AG08396 (cell line): ENCODE measurements around the gene PRR33.

Experiments used
- DNase-seq: peaks from one replicate; pipeline ENCODE4 v3.0.0; 2012; ENCODE audit warnings: low spot score, mixed read lengths

PRR33 gene

DNA sequence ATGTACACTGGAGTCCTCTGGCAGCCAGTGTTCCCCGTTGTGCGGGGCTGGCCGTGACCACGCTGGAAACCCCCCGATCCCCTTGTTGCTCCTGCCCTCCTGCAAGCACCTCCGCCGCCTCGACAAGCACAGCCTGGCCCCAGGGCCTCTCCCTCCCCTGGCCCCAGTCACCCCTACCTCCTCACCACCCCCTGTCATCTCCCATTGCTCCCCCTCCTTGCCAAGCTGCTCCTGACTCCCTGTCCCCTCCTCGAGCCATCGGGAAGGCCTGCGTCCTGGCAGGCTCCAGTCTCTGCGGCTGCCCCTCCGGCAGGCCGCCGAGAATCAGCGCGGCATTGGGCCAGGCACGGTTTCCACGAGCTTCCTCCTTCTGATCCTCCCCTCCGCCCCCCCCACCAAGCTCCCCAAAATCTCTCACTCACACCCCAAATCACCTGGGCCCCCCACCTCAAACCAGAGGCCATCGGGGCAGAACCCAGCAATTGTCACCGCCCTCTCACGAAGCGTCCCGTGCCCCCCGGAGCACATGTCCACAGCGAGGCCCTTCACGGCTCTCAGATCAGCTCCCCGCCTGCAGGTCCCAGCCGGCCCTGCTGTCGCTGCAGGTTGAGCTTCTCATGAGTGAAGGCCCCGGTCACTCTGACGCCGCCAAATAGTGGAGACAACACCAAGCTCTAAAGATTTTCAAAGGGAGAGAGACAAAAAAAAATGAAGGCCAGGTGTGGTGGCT, 44.5 kb downstream of the PRR33 start:
- DNase-seq, result no peak

DNA sequence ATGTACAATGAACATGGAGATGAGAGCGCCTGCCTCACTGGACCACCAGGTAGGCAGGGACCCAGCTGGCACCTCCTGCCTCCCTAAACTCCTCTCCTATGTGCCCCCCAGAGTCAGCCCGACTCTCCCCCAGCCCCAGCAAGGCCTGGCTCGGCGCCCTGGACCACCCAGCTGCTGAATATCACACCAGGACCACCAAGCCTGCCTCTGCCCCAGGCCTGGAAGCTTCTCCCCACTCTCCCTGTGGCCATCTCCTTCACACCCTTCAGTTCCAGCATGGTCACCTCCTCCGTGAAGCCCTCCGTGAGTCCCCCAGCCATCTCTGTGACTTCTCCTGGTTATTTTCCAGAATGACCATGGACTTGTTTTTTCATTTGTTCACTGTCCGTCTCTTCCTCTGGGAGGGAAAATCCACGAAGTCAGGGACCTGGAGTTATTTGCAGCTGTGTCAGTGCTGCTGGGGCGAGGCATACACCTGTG, 45.2 kb downstream of the PRR33 start:
- DNase-seq, result no peak

DNA sequence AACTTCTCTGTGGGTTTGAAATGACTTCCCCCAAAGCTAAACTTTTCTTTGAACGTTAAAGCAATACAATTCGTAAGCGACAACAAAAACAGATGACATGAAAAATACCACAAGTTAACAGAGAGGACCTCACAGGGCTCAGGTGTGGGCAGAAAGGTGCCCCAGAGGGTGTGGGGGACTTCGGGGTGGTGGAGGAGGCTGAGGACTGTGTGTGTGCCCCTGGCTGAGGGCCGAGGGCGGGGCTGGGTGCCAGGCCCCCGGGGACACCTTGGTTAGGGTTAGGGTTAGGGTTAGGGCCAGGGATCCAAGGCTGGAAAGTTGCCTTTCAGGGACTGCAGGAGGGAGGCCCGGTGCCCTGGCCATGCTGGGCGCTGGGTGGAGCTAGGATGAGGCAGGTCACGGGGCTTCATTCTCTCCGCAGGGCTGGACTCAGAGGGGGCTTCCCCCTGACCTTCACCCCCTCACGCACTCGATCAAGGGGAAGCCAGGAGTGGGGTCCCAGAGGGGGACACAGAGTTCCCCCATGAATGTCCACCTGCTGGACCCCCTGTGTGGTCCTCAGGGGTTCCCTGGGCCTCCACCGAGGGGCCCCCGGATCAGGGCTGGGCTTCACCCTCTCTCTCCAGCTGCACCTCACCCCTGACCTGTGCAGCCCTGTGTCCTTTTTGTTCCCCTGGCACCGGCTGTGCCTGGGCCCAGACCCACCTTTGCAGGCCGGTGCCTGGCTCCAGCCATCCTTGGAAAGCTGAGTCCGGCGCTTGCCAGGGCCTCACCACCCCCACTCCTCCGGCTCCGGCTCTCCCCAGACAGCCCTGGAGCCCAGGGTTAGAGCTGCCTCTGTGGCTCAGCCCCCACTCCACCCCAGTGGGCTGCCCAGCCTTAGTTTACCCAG, 45.9 kb downstream of the PRR33 start:
- DNase-seq, result no peak

DNA sequence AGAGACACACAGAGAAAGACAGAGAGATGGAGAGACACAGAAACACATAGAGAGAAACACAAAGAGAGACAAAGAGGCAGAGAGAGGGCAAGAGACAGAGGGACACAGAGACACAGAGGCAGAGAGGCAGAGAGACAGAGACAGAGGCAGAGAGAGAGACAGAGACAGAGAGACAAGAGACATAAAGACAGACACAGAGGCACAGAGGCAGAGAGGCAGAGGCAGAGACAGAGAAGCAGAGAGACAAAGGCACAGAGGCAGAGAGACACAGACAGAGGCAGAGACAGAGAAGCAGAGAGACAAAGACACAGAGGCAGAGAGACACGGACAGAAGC, 46.6 kb downstream of the PRR33 start:
- DNase-seq, result no peak

DNA sequence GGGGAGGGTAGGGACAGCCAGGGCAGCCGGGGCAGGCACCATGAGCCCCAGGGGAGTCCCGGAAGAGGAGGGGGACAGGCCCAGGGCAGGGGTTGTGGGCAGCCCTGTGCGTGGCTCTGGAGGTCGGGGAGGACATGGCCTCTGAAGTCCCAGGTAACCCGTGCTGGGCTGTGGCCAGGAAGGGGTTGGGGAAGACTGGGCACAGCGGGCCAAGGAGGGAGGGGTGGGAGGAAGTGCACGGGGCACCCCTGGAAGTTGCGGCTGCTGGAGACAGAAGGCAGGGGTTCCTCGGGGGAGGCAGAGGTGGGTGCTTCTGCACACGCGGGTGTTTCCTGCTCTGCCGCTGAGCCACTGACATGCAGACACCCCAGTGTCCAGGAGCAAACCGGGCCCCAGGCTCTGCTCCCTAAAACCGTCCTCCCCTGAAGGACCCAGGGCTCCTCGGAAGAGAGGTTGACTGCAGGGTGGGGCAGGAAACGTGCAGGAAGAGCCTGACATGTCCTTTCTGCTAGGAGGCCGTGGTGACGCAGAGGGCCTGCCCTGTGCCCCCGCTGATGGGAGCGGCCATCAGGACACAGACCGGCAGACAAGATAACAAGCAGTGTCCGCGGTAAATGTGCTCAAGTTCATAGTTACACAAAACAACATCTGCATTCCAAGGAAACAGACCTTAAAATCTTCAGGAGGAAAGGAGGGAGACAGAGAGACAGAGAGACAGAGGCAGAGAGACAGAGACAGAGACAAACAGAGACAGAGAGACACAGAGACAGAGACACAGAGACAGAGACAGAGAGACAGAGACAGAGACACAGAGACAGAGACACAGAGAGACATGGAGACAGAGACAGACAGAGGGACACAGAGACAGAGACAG, 47.2 kb downstream of the PRR33 start:
- DNase-seq, result no peak

DNA sequence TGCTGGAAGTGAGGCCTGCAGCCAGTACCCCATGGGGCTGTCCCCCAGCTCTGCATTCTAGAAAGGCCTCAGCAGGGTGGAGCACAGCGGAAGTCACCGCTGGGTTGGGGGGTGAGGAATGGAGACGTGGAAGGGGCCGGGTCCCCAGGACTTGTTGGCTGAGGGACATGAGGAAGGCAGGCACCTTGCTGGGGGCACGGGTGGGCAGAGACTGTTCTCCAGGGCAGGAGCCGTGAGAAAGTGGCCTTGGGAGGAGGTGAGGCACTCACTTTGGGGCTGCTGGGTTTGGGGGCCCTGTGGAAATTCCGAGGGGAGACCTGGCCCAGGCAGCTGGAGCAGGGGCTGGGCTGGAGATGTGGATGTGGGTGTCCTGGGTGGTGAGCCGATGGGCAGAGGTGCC, 47.9 kb downstream of the PRR33 start:
- no peak for DNase-seq

DNA sequence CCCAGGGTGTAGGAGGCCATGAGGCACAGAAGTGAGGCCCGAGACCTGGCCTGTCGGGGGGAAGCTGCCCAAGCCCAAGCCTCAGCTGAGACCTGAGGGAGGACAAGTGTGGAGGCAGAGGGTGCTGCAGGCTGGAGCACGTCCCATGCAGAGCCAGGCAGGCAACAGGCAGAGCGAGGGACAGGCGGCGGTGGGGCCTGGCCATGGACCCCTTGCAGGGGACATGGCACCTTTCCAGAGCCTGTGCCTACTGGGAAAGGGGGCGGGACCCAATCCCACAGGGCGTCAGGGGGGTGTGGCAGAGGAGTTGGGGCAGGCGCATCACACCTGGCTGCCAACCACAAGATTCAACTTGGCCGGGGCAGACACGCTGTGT, 48.6 kb downstream of the PRR33 start:
- DNase-seq, result no peak

DNA sequence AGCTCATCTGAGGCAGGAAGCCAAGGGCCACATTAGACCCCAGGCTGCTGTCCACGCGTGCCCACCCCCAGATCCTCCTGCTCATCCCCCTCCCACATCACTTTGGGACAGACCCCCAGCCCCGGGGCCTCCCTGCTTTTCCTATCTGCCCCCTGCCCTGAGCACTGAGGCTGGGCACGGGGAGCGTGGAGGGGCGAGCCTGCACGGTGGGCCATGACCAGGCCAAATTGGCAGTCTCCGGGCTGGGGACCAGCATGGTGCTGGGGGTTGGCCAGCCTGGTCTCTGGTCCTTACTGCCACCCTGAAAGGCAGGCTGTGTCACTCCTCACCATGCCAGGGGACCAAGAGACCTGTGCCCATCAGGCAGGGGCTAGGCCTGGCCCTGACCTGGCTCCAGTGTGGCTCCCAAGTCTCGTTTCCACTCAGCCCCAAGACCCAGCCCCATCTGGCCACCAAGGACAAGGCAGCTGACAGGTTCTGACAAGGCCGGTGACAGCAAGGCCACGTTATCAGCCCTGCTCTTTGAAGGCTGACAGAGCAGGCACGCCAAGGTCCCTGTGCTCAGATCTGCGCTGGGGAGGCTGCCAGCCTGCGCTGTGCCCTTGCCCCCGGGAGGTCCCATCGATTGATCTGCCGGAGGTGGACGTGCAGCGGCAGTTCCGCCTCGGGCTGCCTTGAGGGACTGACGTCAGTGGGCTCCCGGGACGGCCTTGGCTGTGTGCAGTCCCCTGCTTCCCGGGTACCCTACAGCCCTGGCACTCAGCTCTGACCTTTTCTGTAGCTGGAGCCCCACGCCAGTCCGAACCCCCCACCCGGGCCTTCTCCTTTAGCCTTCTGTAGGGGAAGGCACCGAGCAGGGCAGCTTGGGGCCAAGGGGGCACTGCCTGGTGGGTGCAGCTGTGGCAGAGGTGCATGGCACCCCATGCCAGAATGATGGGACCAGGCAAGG, 49.3 kb downstream of the PRR33 start:
- no peak for DNase-seq

DNA sequence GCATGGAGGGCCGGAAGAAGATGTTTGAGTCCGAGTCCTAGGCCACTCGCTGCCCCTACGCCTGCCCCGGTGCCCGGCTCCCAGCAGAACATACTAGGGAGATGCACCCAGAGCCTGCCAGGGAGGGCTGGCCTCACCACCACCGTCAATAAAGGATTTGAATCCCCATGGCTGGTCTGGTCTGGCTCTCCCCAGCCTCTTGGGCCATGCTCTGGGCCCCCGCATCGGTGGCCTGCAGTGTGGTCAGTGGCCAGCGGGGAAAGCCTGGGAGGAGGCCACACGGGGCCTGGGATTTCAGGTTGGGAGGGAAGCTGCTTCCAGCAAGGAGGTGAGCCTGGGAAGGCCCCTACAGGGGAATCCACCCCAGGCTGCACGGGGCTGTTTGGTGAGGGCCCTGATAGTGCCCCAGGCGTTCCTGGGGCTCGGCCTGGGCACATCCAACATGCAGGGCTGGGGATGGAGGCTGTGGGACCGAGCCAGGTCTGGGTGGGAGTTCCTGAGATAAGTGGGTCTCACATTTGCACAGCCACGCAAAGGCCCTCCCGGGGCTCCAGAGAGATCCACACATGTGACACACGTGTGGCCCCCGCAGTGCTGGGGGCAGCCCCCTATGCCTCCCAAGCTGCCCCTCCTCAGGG, 50.1 kb downstream of the PRR33 start:
- DNase-seq, result no peak

DNA sequence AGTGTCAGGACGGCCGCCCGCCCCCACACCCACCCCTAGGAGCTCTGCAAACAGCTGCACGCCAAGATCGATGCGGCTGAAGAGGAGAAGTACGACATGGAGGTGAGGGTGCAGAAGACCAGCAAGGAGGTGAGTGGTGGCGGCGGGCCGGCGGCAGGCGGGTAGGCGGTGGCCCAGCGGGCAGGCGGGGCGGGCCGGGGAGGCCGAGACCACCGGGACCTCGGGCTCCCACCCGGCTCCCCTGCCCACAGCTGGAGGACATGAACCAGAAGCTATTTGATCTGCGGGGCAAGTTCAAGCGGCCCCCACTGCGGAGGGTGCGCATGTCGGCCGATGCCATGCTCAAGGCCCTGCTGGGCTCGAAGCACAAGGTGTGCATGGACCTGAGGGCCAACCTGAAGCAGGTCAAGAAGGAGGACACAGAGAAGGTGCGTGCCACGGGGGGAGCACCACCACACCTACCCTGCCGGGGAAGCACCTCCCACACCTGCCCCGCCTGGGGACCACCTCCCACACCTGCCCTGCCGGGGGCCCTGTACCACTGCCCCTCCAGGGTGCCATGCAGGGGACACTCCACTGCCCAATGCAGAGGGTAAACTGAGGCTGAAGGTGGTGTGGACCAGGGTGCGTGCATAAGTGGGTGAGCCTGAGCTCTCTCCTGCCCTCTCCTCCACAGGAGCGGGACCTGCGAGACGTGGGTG, 50.8 kb downstream of the PRR33 start:
- DNase-seq, result no peak

DNA sequence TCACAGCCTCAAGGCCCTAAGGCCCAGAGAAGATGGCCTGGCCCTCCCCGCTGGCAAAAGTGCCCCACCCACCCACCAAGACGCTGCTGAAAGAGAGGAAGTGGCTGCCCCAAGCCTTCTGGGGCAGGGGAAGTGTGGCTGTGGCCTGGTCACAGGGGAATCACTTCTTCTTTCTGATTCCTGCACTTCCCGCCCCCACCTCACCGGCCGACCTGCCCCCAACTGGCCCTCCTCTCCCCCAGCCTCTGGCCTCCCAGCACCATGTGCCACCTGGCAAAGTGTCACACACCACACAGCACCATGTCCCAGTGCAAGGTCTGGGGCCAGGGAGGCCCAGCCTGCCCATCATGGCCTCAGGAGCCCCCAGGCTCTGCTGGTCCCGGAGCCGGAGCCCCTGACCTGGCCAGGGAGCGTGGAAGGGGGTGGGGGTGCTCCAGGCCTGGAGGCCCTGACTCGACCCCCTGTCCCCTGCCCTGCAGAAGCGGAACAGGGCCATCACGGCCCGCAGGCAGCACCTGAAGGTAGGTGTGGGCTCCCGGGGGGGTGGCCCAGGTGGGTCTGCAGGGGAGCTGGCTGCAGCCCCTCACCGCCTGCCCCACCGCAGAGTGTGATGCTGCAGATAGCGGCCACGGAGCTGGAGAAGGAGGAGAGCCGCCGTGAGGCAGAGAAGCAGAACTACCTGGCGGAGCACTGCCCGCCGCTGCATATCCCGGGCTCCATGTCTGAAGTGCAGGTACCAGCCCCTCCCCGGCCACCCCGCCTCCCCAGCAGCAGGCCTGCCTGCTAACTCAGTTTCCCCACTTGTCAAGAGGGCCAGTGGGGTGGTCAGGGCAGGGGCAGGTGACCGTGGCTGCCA, 51.5 kb downstream of the PRR33 start:
- no peak for DNase-seq

DNA sequence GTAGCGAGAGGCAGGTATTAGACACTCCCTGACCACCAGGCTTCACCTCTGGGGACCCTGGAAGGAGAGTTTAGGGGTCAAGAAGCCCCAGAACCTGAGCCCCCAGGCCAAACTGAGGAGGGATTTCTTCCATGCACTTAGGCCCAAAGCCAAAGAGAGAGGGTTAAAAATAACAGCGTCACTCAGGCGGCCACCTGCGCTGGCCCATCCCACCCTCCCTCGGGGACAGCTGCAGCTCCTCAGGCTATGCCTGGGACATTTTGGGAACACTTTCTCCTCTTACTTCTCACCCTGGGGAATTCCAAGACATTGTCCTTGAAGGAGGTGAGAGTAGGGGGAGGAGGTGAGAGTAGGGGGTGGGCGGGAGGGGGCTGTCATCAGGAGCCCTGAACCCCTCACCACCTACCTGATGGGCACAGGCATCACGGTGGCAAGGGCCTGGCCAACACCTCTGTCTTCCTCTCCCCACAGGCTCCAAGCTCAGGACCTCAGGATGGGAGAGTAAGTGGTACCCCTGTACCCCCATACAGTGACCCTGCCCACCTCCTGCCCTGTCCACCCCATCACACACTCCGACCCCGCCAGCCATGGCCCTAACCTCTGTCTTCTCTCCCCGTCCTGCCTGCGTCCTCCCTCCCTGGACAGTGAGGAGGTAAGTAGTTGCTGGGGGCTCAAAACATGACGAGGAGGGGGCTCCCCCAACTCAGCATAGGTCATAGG, 52.3 kb downstream of the PRR33 start:
- no peak for DNase-seq

DNA sequence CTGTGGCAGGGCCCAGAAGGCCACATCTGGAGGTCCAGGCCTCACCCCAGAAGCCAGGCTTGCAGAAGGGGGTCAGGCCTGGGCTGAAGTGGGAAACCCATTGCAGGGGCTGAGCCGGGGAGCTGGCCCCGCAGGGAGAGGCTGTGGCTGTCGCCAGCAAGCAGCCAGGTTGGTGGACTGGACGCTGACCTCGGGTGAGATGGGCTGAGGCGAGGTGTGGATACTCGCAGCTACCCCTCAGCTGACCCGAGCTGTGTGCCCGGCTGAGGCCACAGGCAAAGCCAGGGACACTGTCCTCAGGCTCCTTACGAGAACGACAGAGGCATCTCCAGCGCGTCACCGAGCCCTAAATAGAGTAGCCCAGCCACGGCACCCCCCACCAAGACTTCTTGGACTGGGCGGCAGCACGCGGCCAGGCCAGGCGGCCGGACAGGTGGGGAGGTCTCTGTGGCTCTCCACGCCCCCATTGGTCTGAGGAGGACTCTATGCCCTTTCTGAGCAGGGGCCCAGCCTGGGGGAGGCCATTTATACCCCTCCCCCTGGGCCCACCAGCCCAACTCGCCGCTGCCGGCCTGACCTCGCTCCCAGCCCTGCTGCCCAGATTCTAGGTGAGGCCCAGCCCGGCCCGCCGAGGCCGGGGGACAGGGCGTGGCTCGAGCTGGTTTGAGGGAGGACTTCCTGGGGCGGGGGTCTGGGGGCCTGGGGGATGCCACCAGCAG, 53.1 kb downstream of the PRR33 start, which contains the start of gene TNNI2:
Gene TNNI2 (plus strand): TSS at position 556 of the 719 bp plus-strand sequence. CDS start 716 bp downstream, outside the sequence.
- no peak for DNase-seq
